CD14-positive monocyte (primary cell): ENCODE data around the gene PDE6C. TPM values are rescaled to one million over a fixed set of nuclear protein-coding genes. Genes with fewer than 3 reads are reported as not detected.

Source experiments
- DNase-seq, 3 donors: peaks; one replicate each; pipeline ENCODE4 v3.0.0-alpha.2; 2011 to 2022
- H2AFZ ChIP-seq: 2 replicates; pipeline ENCODE4 v1.6.0; 2012; ENCODE audit warnings: mild to moderate bottlenecking, low read depth, low read length, inconsistent platforms; ENCODE audit not compliant: insufficient read depth, poor library complexity, severe bottlenecking
- H3K27ac ChIP-seq, 2 donors: 1 replicate in 1 of 2; 2 replicates in 1 of 2; pipeline ENCODE4 v1.5.1; 2012 to 2013; ENCODE audit warnings: low read length in 2 of 2, control low read depth in 1 of 2, inconsistent platforms in 1 of 2, low read depth in 1 of 2, mild to moderate bottlenecking in 1 of 2
- H3K27me3 ChIP-seq, 2 donors: one replicate each; pipeline versions ENCODE4 v1.6.0 to v1.6.1; 2011 to 2013; ENCODE audit warnings: low read length in 2 of 2; ENCODE audit not compliant: control insufficient read depth in 2 of 2, insufficient read depth in 2 of 2
- H3K36me3 ChIP-seq, 2 donors: replicated peaks in 1 of 2; 1 replicate in 1 of 2; 2 replicates in 1 of 2; pipeline versions ENCODE4 v1.5.1 to v1.6.1; 2012 to 2013; ENCODE audit warnings: low read length in 2 of 2, control low read depth in 1 of 2, inconsistent platforms in 1 of 2, mild to moderate bottlenecking in 1 of 2; ENCODE audit not compliant: insufficient read depth in 2 of 2, control insufficient read depth in 1 of 2
- H3K4me1 ChIP-seq, 2 donors: 1 replicate in 1 of 2; 2 replicates in 1 of 2; pipeline versions ENCODE4 v1.5.1 to v1.6.1; 2012 to 2013; ENCODE audit warnings: low read length in 2 of 2, control low read depth in 1 of 2, inconsistent platforms in 1 of 2, mild to moderate bottlenecking in 1 of 2, moderate library complexity in 1 of 2; ENCODE audit not compliant: insufficient read depth in 2 of 2, control insufficient read depth in 1 of 2
- H3K4me2 ChIP-seq: replicated peaks from 2 replicates; pipeline ENCODE3; 2012; ENCODE audit warnings: low read length, moderate library complexity, mild to moderate bottlenecking; ENCODE audit not compliant: poor library complexity, severe bottlenecking; ENCODE audit errors: extremely low read depth
- H3K4me3 ChIP-seq, 3 experiments: fragments of 200-600 bp in 1 of 3; sonication (generic) in 1 of 3; replicated peaks in 1 of 3; 1 replicate in 2 of 3; 2 replicates in 1 of 3; pipeline ENCODE4 v1.5.1; 2011 to 2013; ENCODE audit warnings: low read length in 3 of 3, mild to moderate bottlenecking in 3 of 3, control low read depth in 2 of 3, low read depth in 2 of 3, inconsistent platforms in 1 of 3, moderate library complexity in 1 of 3
- H3K79me2 ChIP-seq: 2 replicates; pipeline ENCODE4 v1.6.0; 2012; ENCODE audit warnings: mild to moderate bottlenecking, control low read depth, inconsistent platforms, low read length, moderate library complexity; ENCODE audit not compliant: insufficient read depth
- H3K9ac ChIP-seq: 2 replicates; pipeline ENCODE4 v1.6.0; 2017; ENCODE audit warnings: low read length, mild to moderate bottlenecking; ENCODE audit not compliant: insufficient read depth, poor library complexity, severe bottlenecking
- H3K9me3 ChIP-seq, 2 donors: replicated peaks in 1 of 2; 1 replicate in 1 of 2; 2 replicates in 1 of 2; pipeline versions ENCODE4 v1.5.1 to v1.6.1; 2012 to 2013; ENCODE audit warnings: low read length in 2 of 2, control low read depth in 1 of 2; ENCODE audit not compliant: control insufficient read depth in 1 of 2, insufficient read depth in 1 of 2
- H4K20me1 ChIP-seq: 2 replicates; pipeline ENCODE4 v1.6.0; 2012; ENCODE audit warnings: mild to moderate bottlenecking, low read length, control low read depth, moderate library complexity; ENCODE audit not compliant: insufficient read depth
- H3K27ac Mint-ChIP-seq, 7 donors: one replicate each; pipeline ENCODE4 v1.8.0; 2020; ENCODE audit warnings: mild to moderate bottlenecking in 7 of 7, mixed read lengths in 7 of 7, moderate library complexity in 6 of 7, inconsistent platforms in 2 of 7
- H3K27me3 Mint-ChIP-seq, 3 donors: one replicate each; pipeline ENCODE4 v1.8.0; 2021 to 2022; ENCODE audit warnings: low read depth in 3 of 3, mild to moderate bottlenecking in 3 of 3, mixed read lengths in 3 of 3, moderate library complexity in 3 of 3, inconsistent platforms in 1 of 3
- H3K36me3 Mint-ChIP-seq, 2 donors: one replicate each; pipeline ENCODE4 v1.8.0; 2020; ENCODE audit warnings: mixed read lengths in 2 of 2, inconsistent platforms in 1 of 2, mild to moderate bottlenecking in 1 of 2
- H3K4me1 Mint-ChIP-seq: one replicate; pipeline ENCODE4 v1.8.0; 2020; ENCODE audit warnings: mild to moderate bottlenecking, mixed read lengths
- H3K4me3 Mint-ChIP-seq, 2 donors: one replicate each; pipeline ENCODE4 v1.8.0; 2020; ENCODE audit warnings: mild to moderate bottlenecking in 2 of 2, mixed read lengths in 2 of 2, moderate library complexity in 1 of 2
- H3K9me3 Mint-ChIP-seq, 7 donors: one replicate each; pipeline ENCODE4 v1.8.0; 2020 to 2022; ENCODE audit warnings: mixed read lengths in 7 of 7, mild to moderate bottlenecking in 6 of 7, moderate library complexity in 6 of 7, inconsistent platforms in 2 of 7
- CTCF ChIP-seq: fragments of 200-600 bp; IDR thresholded peaks from one replicate; pipeline ENCODE4 v1.8.0; 2022; ENCODE audit warnings: antibody characterized with exemption, mild to moderate bottlenecking
- WGBS: methylation state at CpG from one replicate; pipeline ENCODE4 v1.1.5; 2013; ENCODE audit warnings: missing lambda C conversion rate; ENCODE audit not compliant: insufficient coverage; 5-methylcytosine and 5-hydroxymethylcytosine counted together
- intact Hi-C, 2 donors: fragments of 100-400 bp; cut with micrococcal nuclease; formaldehyde crosslinking; loops; one replicate each; pipeline versions ENCODE4 v1.15.0 to v1.15.1; 2023
- polyA plus RNA-seq, 3 donors: library from polyadenylated mRNA; depleted of rRNA in 1 of 3; unstranded in 2 of 3; stranded (reverse) in 1 of 3; fragments of 300-500 nt in 2 of 3; fragments of >200 nt in 1 of 3; fragmentation: Illumina TruSeq in 2 of 3; gene quantifications; 1 replicate in 2 of 3; 2 replicates in 1 of 3; pipeline ENCODE4 v1.2.3, GENCODE V29; 2012 to 2021

Gene PDE6C
- polyA plus RNA-seq, 3 donors, result not detected

DNA sequence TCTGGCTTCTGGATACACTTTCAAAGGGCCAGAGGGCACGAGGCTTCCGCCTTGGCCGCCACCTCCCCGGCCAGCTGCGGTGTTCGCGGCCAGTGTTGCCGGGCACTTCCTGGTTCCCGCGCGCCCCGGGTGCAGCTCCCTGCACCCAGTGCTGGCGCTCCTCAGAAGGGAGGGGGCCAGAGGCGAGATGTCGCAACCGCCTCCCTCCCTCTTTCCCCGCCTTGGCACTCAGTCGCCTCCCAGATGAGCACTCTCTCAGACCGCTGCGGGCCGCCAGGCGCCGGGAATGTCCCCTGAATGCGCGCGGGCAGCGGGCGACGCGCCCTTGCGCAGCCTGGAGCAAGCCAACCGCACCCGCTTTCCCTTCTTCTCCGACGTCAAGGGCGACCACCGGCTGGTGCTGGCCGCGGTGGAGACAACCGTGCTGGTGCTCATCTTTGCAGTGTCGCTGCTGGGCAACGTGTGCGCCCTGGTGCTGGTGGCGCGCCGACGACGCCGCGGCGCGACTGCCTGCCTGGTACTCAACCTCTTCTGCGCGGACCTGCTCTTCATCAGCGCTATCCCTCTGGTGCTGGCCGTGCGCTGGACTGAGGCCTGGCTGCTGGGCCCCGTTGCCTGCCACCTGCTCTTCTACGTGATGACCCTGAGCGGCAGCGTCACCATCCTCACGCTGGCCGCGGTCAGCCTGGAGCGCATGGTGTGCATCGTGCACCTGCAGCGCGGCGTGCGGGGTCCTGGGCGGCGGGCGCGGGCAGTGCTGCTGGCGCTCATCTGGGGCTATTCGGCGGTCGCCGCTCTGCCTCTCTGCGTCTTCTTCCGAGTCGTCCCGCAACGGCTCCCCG is 45.7 kb upstream of the PDE6C start, which contains the start of gene FFAR4:
Gene FFAR4 (plus strand): TSS at position 231 of the 842 bp plus-strand sequence. CDS start 56 bp downstream, at position 287.
- H3K4me3 ChIP-seq, result peak within 1 kb of the TSS; percentile 30 to 81 (median 39)
- H3K36me3 Mint-ChIP-seq, result peaks cover 7 to 15% of the 10 kb centered on the region in 2 donors
- H2AFZ ChIP-seq, result peak within 1 kb of the TSS; percentile 89
- intact Hi-C loops, result no loop called here
- no peaks in the 10 kb centered on the region for H4K20me1 ChIP-seq
- peaks cover 0 to 13% (median 7%) of the 10 kb centered on the region in 7 donors for H3K9me3 Mint-ChIP-seq
- no peaks in the 10 kb centered on the region for H3K79me2 ChIP-seq
- H3K4me1 Mint-ChIP-seq, result peaks cover 48% of the 10 kb centered on the region
- H3K27me3 Mint-ChIP-seq, result peaks cover 38 to 51% (median 40%) of the 10 kb centered on the region in 3 donors
- peak within 1 kb of the TSS; percentile 93 to 99 for H3K4me3 Mint-ChIP-seq
- TF ChIP-seq CTCF, result no peak
- peak within 1 kb of the TSS in 5 of 7 donors; percentile 49 to 82 (median 72) for H3K27ac Mint-ChIP-seq
- peak within 1 kb of the TSS in 1 of 2 donors; percentile 27 for H3K27ac ChIP-seq
- H3K36me3 ChIP-seq, result no peaks in the 10 kb centered on the region
- H3K27me3 ChIP-seq, result peaks cover 19 to 37% of the 10 kb centered on the region in 2 donors
- peak; percentile 52 to 71 (median 63) for DNase-seq
- peak within 1 kb of the TSS; percentile 93 for H3K4me2 ChIP-seq
- 1% methylated on average over 85 of the region's 85 CpGs for WGBS
- peaks cover 0 to 3% of the 10 kb centered on the region in 2 donors for H3K9me3 ChIP-seq
- peaks cover 40 to 52% of the 10 kb centered on the region in 2 donors for H3K4me1 ChIP-seq
- H3K9ac ChIP-seq, result peak within 1 kb of the TSS; percentile 23

- H3K27ac Mint-ChIP-seq, result peak overlapping the region in 1 of 7 donors; percentile 53
- Histone ChIP-seq H3K4me3 (peak overlapping the region; percentile 30 to 81 (median 39)), H3K9ac (peak overlapping the region; percentile 23), H4K20me1 (no peaks in the 10 kb centered on the region), H3K9me3 (peaks cover 0 to 3% of the 10 kb centered on the region in 2 donors), H3K27ac (no peak overlapping the region), H3K36me3 (no peaks in the 10 kb centered on the region), H3K4me1 (peaks cover 49 to 60% of the 10 kb centered on the region in 2 donors), H2AFZ (peak overlapping the region; percentile 89), H3K4me2 (peak overlapping the region; percentile 93), H3K79me2 (no peaks in the 10 kb centered on the region), H3K27me3 (peaks cover 19 to 37% of the 10 kb centered on the region in 2 donors)
- H3K36me3 Mint-ChIP-seq, result peaks cover 7 to 15% of the 10 kb centered on the region in 2 donors
- no peak for DNase-seq
- peaks cover 0 to 14% (median 7%) of the 10 kb centered on the region in 7 donors for H3K9me3 Mint-ChIP-seq
- WGBS, result 18% methylated on average over 21 of the region's 33 CpGs
- H3K4me3 Mint-ChIP-seq, result peak overlapping the region; percentile 93 to 99
- H3K27me3 Mint-ChIP-seq, result peaks cover 36 to 52% (median 40%) of the 10 kb centered on the region in 3 donors
- TF ChIP-seq CTCF, result no peak
- intact Hi-C loops, result no loop called here
- peaks cover 56% of the 10 kb centered on the region for H3K4me1 Mint-ChIP-seq
These were observed 44.8 kb upstream of the PDE6C start for GRCh38 chr10:93567277-93568104.
